Hematopoietic multipotent progenitor cell treated with erythropoietin and hydrocortisone succinate and interleukin-3 and kit ligand, for 17 days (in vitro differentiated cells): ENCODE measurements around the gene NTRK2.

Experiments
- DNase-seq: peaks from one replicate; pipeline ENCODE4 v3.0.0-alpha.2; 2015; ENCODE audit warnings: low spot score

NTRK2 gene

GRCh38 chr9:84974855-84975254 is 305.3 kb downstream of the NTRK2 start:
- no peak for DNase-seq

- DNase-seq: no peak
Observed at GRCh38 chr9:84975926-84976325, 306.4 kb downstream of the NTRK2 start.

GRCh38 chr9:84978661-84979060 is 309.1 kb downstream of the NTRK2 start:
- DNase-seq: no peak

GRCh38 chr9:84983749-84984148 is 314.2 kb downstream of the NTRK2 start:
- no peak for DNase-seq

- DNase-seq: no peak
Observed at GRCh38 chr9:84988621-84989020, 319.1 kb downstream of the NTRK2 start.

- DNase-seq: no peak
Observed at GRCh38 chr9:84990416-84990815, 320.9 kb downstream of the NTRK2 start.

GRCh38 chr9:84990850-84991513 is 321.5 kb downstream of the NTRK2 start:
- no peak for DNase-seq

GRCh38 chr9:84991514-84991870 is 322.0 kb downstream of the NTRK2 start:
- no peak for DNase-seq

- no peak for DNase-seq
Observed at GRCh38 chr9:84992381-84992780, 322.9 kb downstream of the NTRK2 start.

GRCh38 chr9:84993105-84993504 is 323.6 kb downstream of the NTRK2 start:
- DNase-seq: no peak

GRCh38 chr9:84996029-84996428 is 326.5 kb downstream of the NTRK2 start:
- no peak for DNase-seq

GRCh38 chr9:84996716-84997115 is 327.2 kb downstream of the NTRK2 start:
- DNase-seq: no peak

- no peak for DNase-seq
Observed at GRCh38 chr9:84997472-84997871, 327.9 kb downstream of the NTRK2 start.

GRCh38 chr9:84998639-84999038 is 329.1 kb downstream of the NTRK2 start:
- no peak for DNase-seq

- DNase-seq: no peak
Observed at GRCh38 chr9:84999788-85000187, 330.3 kb downstream of the NTRK2 start.

- DNase-seq: no peak
Observed at GRCh38 chr9:85001925-85002324, 332.4 kb downstream of the NTRK2 start.

GRCh38 chr9:85004818-85005413 is 335.4 kb downstream of the NTRK2 start:
- no peak for DNase-seq

GRCh38 chr9:85007748-85008147 is 338.2 kb downstream of the NTRK2 start:
- DNase-seq: no peak

GRCh38 chr9:85008215-85008614 is 338.7 kb downstream of the NTRK2 start:
- no peak for DNase-seq

GRCh38 chr9:85009251-85009650 is 339.7 kb downstream of the NTRK2 start:
- no peak for DNase-seq

GRCh38 chr9:85013703-85014102 is 344.2 kb downstream of the NTRK2 start:
- DNase-seq: no peak

- no peak for DNase-seq
Observed at GRCh38 chr9:85014292-85014691, 344.8 kb downstream of the NTRK2 start.

- DNase-seq: no peak
Observed at GRCh38 chr9:85016384-85017006, 347.0 kb downstream of the NTRK2 start.

GRCh38 chr9:85020791-85021190 is 351.3 kb downstream of the NTRK2 start:
- no peak for DNase-seq
